Kidney (tissue), 14 donors: ENCODE data around the gene WDFY2. TPM values are rescaled to one million over a fixed set of nuclear protein-coding genes. Genes with fewer than 3 reads are reported as not detected.

ENCODE experiments used
- DNase-seq, 5 donors: peaks; one replicate each; pipeline ENCODE4 v3.0.0-alpha.2; 2013 to 2020
- FAIRE-seq: peaks from 2 replicates; lab custom pipeline; 2012; peaks lifted over from hg19 to GRCh38; lab: Jason Lieb, UNC
- H3K27ac ChIP-seq, 2 donors: one replicate each; pipeline ENCODE4 v1.7.0; 2013; ENCODE audit warnings: low read depth in 2 of 2, low read length in 2 of 2, inconsistent platforms in 1 of 2
- H3K27me3 ChIP-seq: one replicate; pipeline ENCODE4 v1.7.1; 2013; ENCODE audit warnings: low read length, inconsistent platforms; ENCODE audit not compliant: control insufficient read depth, insufficient read depth
- H3K36me3 ChIP-seq, 3 donors: one replicate each; pipeline versions ENCODE4 v1.7.0 to v1.7.1; 2013; ENCODE audit warnings: low read length in 3 of 3, control low read depth in 1 of 3, inconsistent platforms in 1 of 3; ENCODE audit not compliant: insufficient read depth in 3 of 3, control insufficient read depth in 2 of 3
- H3K4me1 ChIP-seq, 3 donors: one replicate each; pipeline versions ENCODE4 v1.7.0 to v1.7.1; 2013; ENCODE audit warnings: low read length in 3 of 3, inconsistent platforms in 1 of 3, low read depth in 1 of 3; ENCODE audit not compliant: control insufficient read depth in 2 of 3, insufficient read depth in 2 of 3
- H3K4me3 ChIP-seq, 3 donors: one replicate each; pipeline versions ENCODE4 v1.7.0 to v1.8.1; 2013; ENCODE audit warnings: low read length in 3 of 3, control low read depth in 1 of 3, inconsistent platforms in 1 of 3
- H3K9ac ChIP-seq, 3 donors: one replicate each; pipeline versions ENCODE4 v1.7.0 to v1.7.1; 2013; ENCODE audit warnings: low read length in 3 of 3, control low read depth in 1 of 3, inconsistent platforms in 1 of 3
- H3K9me3 ChIP-seq, 3 donors: one replicate each; pipeline versions ENCODE4 v1.7.0 to v1.7.1; 2013; ENCODE audit warnings: low read length in 3 of 3, control low read depth in 1 of 3, inconsistent platforms in 1 of 3; ENCODE audit not compliant: control insufficient read depth in 2 of 3, insufficient read depth in 1 of 3
- CTCF ChIP-seq: IDR thresholded peaks from 3 replicates; pipeline ENCODE4 v1.5.1; 2012; ENCODE audit warnings: mild to moderate bottlenecking, moderate library complexity, borderline replicate concordance; ENCODE audit not compliant: insufficient read depth; ENCODE audit errors: extremely low read depth
- intact Hi-C: fragments of 100-400 bp; cut with DNase I; formaldehyde crosslinking; loops from one replicate; pipeline ENCODE4 v1.11.1; 2022
- polyA plus RNA-seq: library from polyadenylated mRNA; stranded (reverse); fragments of 350-450 nt; fragmentation: Illumina TruSeq; extraction: RNeasy Lipid Tissue Mini Kit (QIAGEN cat#74804); gene quantifications from one replicate; pipeline ENCODE4 v1.2.3, GENCODE V29; 2014; ENCODE audit warnings: low read depth, low replicate concordance; ENCODE audit not compliant: insufficient read depth
- total RNA-seq: library from RNA; stranded (reverse); fragmentation: NEBNext Ultra II Directional; extraction: Animal tissue kit (Norgen Biotek cat#: 25700); gene quantifications from one replicate; pipeline ENCODE4 v1.2.1, GENCODE V29; 2021
- donor health status: control.
- donor health status: control.
- donor health status: control.
- donor health status: control.
- donor health status: control.
- donor health status: DM: yes; HTN: yes; CAD: no.
- donor health status: Normal renal cell carcinoma (clear cell type).

The WDFY2 gene
- total and polyA plus RNA-seq, 2 donors from 2014 or later: 4.8 to 13.0 TPM

- H3K9ac ChIP-seq: no peak overlapping the region
- H3K27me3 ChIP-seq: no peaks in the 10 kb centered on the region
- no peaks in the 10 kb centered on the region for H3K36me3 ChIP-seq
- peaks cover 0 to 15% (median 13%) of the 10 kb centered on the region in 3 donors for H3K4me1 ChIP-seq
- H3K4me3 ChIP-seq: no peak overlapping the region
- H3K9me3 ChIP-seq: no peaks in the 10 kb centered on the region
- FAIRE-seq (no peak), DNase-seq (no peak)
- intact Hi-C loops: no loop called here
- H3K27ac ChIP-seq: peak overlapping the region in 1 of 2 donors; percentile 24
- no peak for TF ChIP-seq CTCF
These were observed 42.5 kb downstream of the WDFY2 start for GRCh38 chr13:51626749-51627148.

DNA sequence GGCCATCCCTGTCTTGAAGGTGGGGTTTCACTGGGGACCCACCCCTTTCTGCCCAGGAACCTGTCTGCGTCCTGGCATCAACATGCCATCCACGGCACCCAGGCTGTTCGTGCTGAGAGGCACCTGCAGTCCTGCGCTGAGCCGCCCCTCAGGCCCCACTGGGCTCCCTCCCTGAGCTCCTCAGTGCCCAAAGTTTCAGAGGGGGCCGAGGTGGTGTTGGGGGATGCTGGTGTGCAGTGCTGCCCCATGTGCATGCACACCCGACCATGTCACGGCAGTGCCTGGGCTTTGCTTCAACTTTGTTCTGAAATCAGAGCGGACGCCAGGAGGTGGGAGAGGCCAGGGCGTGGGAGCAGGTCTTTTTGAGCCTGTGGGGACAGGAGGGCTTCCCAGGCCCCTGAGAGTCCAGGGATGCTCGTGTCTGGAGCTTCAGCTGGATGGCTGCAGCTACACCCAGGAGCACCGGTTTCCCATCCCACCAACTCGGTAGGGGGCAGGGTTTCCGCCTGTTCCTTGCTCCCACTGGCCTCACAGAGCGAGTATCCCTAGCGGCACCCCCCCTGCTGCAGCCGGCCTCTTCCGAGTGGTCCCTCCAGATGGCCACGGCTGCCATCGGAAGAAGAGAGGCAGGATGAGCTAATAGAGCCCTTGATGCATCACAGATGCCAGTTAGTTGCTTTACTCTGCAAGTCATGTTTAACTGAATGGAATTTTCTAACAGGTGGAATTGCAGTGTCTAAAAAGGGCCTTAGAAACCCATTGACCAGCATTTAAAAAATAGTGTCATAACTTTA lies 44.0 kb downstream of the WDFY2 start:
- FAIRE-seq: no peak
- Histone ChIP-seq H3K4me1 (peaks cover 0 to 25% (median 16%) of the 10 kb centered on the region in 3 donors), H3K27me3 (no peaks in the 10 kb centered on the region), H3K36me3 (no peaks in the 10 kb centered on the region), H3K9ac (no peak overlapping the region), H3K27ac (no peak overlapping the region), H3K4me3 (no peak overlapping the region), H3K9me3 (no peaks in the 10 kb centered on the region)
- TF ChIP-seq CTCF: no peak
- DNase-seq: no peak
- intact Hi-C loops: no loop called here

DNA sequence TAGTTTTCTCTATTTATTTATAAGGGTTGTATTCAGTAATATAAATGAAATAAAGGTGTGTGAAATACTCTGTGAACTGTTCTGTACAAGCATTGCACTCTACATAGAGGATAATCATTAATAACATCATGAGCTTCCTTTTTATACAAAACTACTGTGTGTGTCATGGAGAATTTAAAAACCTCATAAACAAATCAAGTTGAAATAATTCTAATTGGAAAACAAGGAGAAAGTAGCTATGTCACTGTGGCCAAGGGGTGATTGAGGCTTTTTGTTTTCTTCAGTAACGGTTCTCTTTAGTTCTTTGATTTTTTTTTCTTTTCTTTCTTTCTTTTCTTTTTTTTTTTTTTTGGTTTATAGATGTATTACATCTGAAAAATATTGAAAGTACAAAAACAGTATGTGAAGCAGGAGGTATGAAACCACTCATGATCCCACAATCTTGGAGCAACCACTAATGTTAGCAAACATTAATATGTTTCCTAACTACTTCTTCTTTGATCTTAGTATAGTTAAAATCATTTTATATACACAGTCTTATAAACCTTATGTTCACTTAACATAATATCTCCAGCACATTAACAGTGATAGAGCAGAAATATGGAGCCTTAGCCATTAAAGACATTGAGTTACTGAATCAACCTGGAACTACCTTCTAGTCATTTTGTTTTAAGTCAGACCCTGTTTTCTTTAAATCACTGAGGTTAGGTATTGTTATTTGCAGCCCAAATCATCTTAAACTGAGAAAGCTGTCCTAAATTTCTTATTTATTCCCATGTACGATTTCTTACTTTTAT lies 45.4 kb downstream of the WDFY2 start:
- no peaks in the 10 kb centered on the region for H3K9me3 ChIP-seq
- no peak for TF ChIP-seq CTCF
- H3K36me3 ChIP-seq: no peaks in the 10 kb centered on the region
- DNase-seq (no peak), FAIRE-seq (peak; percentile 45)
- no peak overlapping the region for H3K9ac ChIP-seq
- no peak overlapping the region for H3K27ac ChIP-seq
- intact Hi-C loops: no loop called here
- H3K27me3 ChIP-seq: no peaks in the 10 kb centered on the region
- H3K4me1 ChIP-seq: peaks cover 0 to 32% (median 15%) of the 10 kb centered on the region in 3 donors
- H3K4me3 ChIP-seq: no peak overlapping the region
